ENCODE data around the gene ACAP1. TPM values are rescaled to one million over a fixed set of nuclear protein-coding genes. Genes with fewer than 3 reads are reported as not detected.

The ACAP1 gene
- total and polyA plus RNA-seq, 9 donors = 4.7 to 12.1 (median 7.3) TPM

- no peaks in the 10 kb centered on the region for H3K36me3 ChIP-seq (ENCODE audit: control insufficient read depth, insufficient read depth, low read length)
- H3K27ac ChIP-seq (ENCODE audit: low read length) = no peak overlapping the region
- no peak overlapping the region for H3K4me3 ChIP-seq (ENCODE audit: low read length)
- 2% methylated on average over 75 of the region's 75 CpGs for WGBS (ENCODE audit: insufficient coverage)
- no peak for DNase-seq
- H3K4me1 ChIP-seq (ENCODE audit: control insufficient read depth, insufficient read depth, low read length) = peaks cover 44% of the 10 kb centered on the region
- no peaks in the 10 kb centered on the region for H3K9me3 ChIP-seq (replicated peaks; ENCODE audit: control insufficient read depth, low read depth, low read length)
- H3K27me3 ChIP-seq (ENCODE audit: control insufficient read depth, insufficient read depth, low read length) = peaks cover 77% of the 10 kb centered on the region
These were observed 42.3 kb upstream of the ACAP1 start for GRCh38 chr17:7293816-7294613.

GRCh38 chr17:7294614-7295153 lies 41.6 kb upstream of the ACAP1 start, which contains the start of gene YBX2:
Gene YBX2 (minus strand): TSS chr17:7294639. CDS start chr17:7294500, 139 bp downstream.
- DNase-seq = peak; percentile 46
- Histone ChIP-seq H3K27me3 (ENCODE audit: control insufficient read depth, insufficient read depth, low read length) (peaks cover 73% of the 10 kb centered on the region), H3K9me3 (replicated peaks; ENCODE audit: control insufficient read depth, low read depth, low read length) (no peaks in the 10 kb centered on the region), H3K27ac (ENCODE audit: low read length) (peak within 1 kb of the TSS; percentile 65), H3K4me3 (ENCODE audit: low read length) (peak within 1 kb of the TSS; percentile 8), H3K4me1 (ENCODE audit: control insufficient read depth, insufficient read depth, low read length) (peaks cover 44% of the 10 kb centered on the region), H3K36me3 (ENCODE audit: control insufficient read depth, insufficient read depth, low read length) (no peaks in the 10 kb centered on the region)
- WGBS (ENCODE audit: insufficient coverage) = under 1% methylated on average over 53 of the region's 57 CpGs

DNA sequence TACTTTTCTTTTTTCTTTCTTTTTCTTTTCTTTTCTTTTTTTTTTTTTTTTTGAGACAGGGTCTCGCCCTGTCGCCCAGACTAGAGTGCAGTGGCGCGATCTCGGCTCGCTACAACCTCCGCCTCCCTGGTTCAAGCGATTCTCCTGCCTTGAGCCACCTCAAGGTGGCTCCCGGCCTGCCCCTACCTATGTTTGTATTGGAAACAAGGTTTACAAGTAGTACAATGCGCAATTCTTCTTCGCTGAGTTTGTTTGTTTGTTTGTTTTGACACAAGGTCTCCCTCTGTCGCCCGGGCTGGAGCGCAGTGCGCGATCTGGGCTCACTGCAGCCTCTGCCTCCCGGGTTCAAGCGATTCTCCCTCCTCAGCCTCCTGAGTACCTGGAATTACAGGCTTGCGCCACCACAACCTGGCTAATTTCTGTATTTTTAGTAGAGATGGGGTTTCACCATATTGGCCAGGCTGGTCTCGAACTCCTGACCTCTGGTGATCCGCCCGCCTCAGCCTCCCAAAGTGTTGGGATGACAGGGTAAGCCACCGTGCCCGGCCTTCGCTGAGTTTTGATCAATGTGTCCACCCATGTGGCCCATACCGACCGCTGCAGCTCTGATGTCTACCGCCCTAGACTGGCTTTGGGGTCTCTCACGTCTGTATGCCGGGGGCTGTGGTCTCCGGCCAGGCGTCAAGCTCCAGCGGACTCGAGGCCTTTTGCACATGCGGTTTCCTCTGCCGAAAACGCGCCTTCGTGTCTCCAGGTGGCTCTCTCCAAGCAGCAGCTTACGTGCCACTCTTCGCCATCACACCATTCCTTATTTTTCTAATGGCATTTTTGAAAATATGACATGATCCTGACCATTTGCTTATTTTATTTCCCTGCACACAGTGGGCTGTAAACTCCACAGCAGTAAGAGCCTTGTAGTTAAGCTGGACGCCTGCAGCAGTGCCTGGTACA lies 40.8 kb upstream of the ACAP1 start:
- Histone ChIP-seq H3K9me3 (replicated peaks; ENCODE audit: control insufficient read depth, low read depth, low read length) (no peaks in the 10 kb centered on the region), H3K4me1 (ENCODE audit: control insufficient read depth, insufficient read depth, low read length) (peaks cover 44% of the 10 kb centered on the region), H3K4me3 (ENCODE audit: low read length) (no peak overlapping the region), H3K27me3 (ENCODE audit: control insufficient read depth, insufficient read depth, low read length) (peaks cover 67% of the 10 kb centered on the region), H3K27ac (ENCODE audit: low read length) (no peak overlapping the region), H3K36me3 (ENCODE audit: control insufficient read depth, insufficient read depth, low read length) (no peaks in the 10 kb centered on the region)
- DNase-seq = no peak
- WGBS (ENCODE audit: insufficient coverage) = 61% methylated on average over 26 of the region's 42 CpGs

DNA sequence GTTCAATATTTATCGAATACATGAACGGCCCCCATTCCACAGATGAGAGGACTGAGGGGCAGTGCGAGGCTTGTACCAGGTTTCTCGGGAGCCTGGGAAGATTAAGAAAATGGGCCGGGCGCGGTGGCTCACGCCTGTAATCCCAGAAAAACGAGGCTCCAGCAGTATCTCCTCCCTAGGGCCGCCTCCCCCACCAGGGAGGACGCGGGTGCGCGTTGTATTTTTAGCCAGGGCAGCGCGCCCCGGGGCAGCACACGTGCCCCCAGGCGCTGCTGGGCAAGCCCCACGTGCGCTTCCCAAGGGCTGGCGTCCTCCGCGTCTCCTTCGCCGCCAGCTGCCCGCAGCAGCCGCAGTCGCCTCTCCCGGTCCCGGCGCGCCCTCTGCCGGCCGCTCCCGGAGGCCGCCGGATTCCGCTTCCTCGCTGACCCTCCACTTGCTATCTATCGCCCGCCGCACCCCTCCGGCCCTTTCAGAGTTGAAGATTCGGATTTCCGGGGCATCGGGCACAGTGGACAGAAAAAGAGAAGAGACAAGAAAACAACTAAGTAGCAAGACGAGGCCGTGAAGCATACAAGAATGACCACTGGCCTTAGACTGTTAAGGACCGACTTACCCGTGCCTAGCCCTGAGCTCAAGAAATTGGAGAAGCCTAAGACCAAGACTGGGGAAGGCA lies 40.0 kb upstream of the ACAP1 start:
- DNase-seq = peak; percentile 84
- peak overlapping the region; percentile 1 for H3K4me3 ChIP-seq (ENCODE audit: low read length)
- peaks cover 42% of the 10 kb centered on the region for H3K4me1 ChIP-seq (ENCODE audit: control insufficient read depth, insufficient read depth, low read length)
- WGBS (ENCODE audit: insufficient coverage) = 4% methylated on average over 36 of the region's 51 CpGs
- no peaks in the 10 kb centered on the region for H3K36me3 ChIP-seq (ENCODE audit: control insufficient read depth, insufficient read depth, low read length)
- H3K9me3 ChIP-seq (replicated peaks; ENCODE audit: control insufficient read depth, low read depth, low read length) = no peaks in the 10 kb centered on the region
- peaks cover 59% of the 10 kb centered on the region for H3K27me3 ChIP-seq (ENCODE audit: control insufficient read depth, insufficient read depth, low read length)
- H3K27ac ChIP-seq (ENCODE audit: low read length) = peak overlapping the region; percentile 51

GRCh38 chr17:7304179-7304578 lies 32.1 kb upstream of the ACAP1 start:
- 87% methylated on average over 3 of the region's 7 CpGs for WGBS (ENCODE audit: insufficient coverage)
- H3K9me3 ChIP-seq (replicated peaks; ENCODE audit: control insufficient read depth, low read depth, low read length) = no peaks in the 10 kb centered on the region
- peaks cover 5% of the 10 kb centered on the region for H3K27me3 ChIP-seq (ENCODE audit: control insufficient read depth, insufficient read depth, low read length)
- H3K4me3 ChIP-seq (ENCODE audit: low read length) = no peak overlapping the region
- no peaks in the 10 kb centered on the region for H3K36me3 ChIP-seq (ENCODE audit: control insufficient read depth, insufficient read depth, low read length)
- no peak overlapping the region for H3K27ac ChIP-seq (ENCODE audit: low read length)
- H3K4me1 ChIP-seq (ENCODE audit: control insufficient read depth, insufficient read depth, low read length) = peaks cover 12% of the 10 kb centered on the region
- DNase-seq = no peak

GRCh38 chr17:7306911-7307685 lies 29.2 kb upstream of the ACAP1 start, which contains the start of gene EIF5A:
Gene EIF5A (plus strand): TSS chr17:7307628. CDS start chr17:7309636, 2,008 bp downstream.
- H3K4me3 ChIP-seq (ENCODE audit: low read length) = peak within 1 kb of the TSS; percentile 88
- no peaks in the 10 kb centered on the region for H3K9me3 ChIP-seq (replicated peaks; ENCODE audit: control insufficient read depth, low read depth, low read length)
- H3K27me3 ChIP-seq (ENCODE audit: control insufficient read depth, insufficient read depth, low read length) = peaks cover under 1% of the 10 kb centered on the region
- under 1% methylated on average over 63 of the region's 64 CpGs for WGBS (ENCODE audit: insufficient coverage)
- peak; percentile 100 for DNase-seq
- H3K4me1 ChIP-seq (ENCODE audit: control insufficient read depth, insufficient read depth, low read length) = peaks cover 21% of the 10 kb centered on the region
- H3K27ac ChIP-seq (ENCODE audit: low read length) = peak within 1 kb of the TSS; percentile 98
- H3K36me3 ChIP-seq (ENCODE audit: control insufficient read depth, insufficient read depth, low read length) = peaks cover 28% of the 10 kb centered on the region

GRCh38 chr17:7307686-7308624 lies 28.4 kb upstream of the ACAP1 start:
- Histone ChIP-seq H3K4me3 (ENCODE audit: low read length) (peak overlapping the region; percentile 88), H3K36me3 (ENCODE audit: control insufficient read depth, insufficient read depth, low read length) (peaks cover 37% of the 10 kb centered on the region), H3K4me1 (ENCODE audit: control insufficient read depth, insufficient read depth, low read length) (peaks cover 21% of the 10 kb centered on the region), H3K27ac (ENCODE audit: low read length) (peak overlapping the region; percentile 98), H3K27me3 (ENCODE audit: control insufficient read depth, insufficient read depth, low read length) (no peaks in the 10 kb centered on the region), H3K9me3 (replicated peaks; ENCODE audit: control insufficient read depth, low read depth, low read length) (no peaks in the 10 kb centered on the region)
- WGBS (ENCODE audit: insufficient coverage) = 1% methylated on average over 93 of the region's 104 CpGs
- peak; percentile 67 for DNase-seq

- Histone ChIP-seq H3K9me3 (replicated peaks; ENCODE audit: control insufficient read depth, low read depth, low read length) (no peaks in the 10 kb centered on the region), H3K27me3 (ENCODE audit: control insufficient read depth, insufficient read depth, low read length) (no peaks in the 10 kb centered on the region), H3K27ac (ENCODE audit: low read length) (peak overlapping the region; percentile 98), H3K4me1 (ENCODE audit: control insufficient read depth, insufficient read depth, low read length) (peaks cover 28% of the 10 kb centered on the region), H3K36me3 (ENCODE audit: control insufficient read depth, insufficient read depth, low read length) (peaks cover 46% of the 10 kb centered on the region), H3K4me3 (ENCODE audit: low read length) (peak overlapping the region; percentile 88)
- peak; percentile 90 for DNase-seq
- WGBS (ENCODE audit: insufficient coverage) = 0% methylated on average over 6 of the region's 14 CpGs
These were observed 27.5 kb upstream of the ACAP1 start for GRCh38 chr17:7308625-7309433.
